IPS DF 4.7 (cell line): ENCODE data around the gene NR2E1.

Experiments
- DNase-seq: peaks from one replicate; pipeline ENCODE4 v3.0.0-alpha.2; 2013; ENCODE audit warnings: low spot score; ENCODE audit errors: extremely low read depth

Gene NR2E1

GRCh38 chr6:108165714-108166663 is at the start of gene NR2E1:
TSS of gene NR2E1 (plus strand) at chr6:108166022. CDS start at chr6:108166766, 744 bp downstream.
- no peak for DNase-seq

- DNase-seq, result no peak
Measured at GRCh38 chr6:108116546-108117426, 49.0 kb upstream of the NR2E1 start.

GRCh38 chr6:108117427-108118358 is 48.1 kb upstream of the NR2E1 start:
- no peak for DNase-seq

- DNase-seq, result no peak
Measured at GRCh38 chr6:108118359-108118724, 47.5 kb upstream of the NR2E1 start.

GRCh38 chr6:108118810-108119768 is 46.7 kb upstream of the NR2E1 start:
- no peak for DNase-seq

- no peak for DNase-seq
Measured at GRCh38 chr6:108119769-108120141, 46.1 kb upstream of the NR2E1 start.

GRCh38 chr6:108120311-108120710 is 45.5 kb upstream of the NR2E1 start:
- no peak for DNase-seq

- DNase-seq, result no peak
Measured at GRCh38 chr6:108121612-108122011, 44.2 kb upstream of the NR2E1 start.

- no peak for DNase-seq
Measured at GRCh38 chr6:108123481-108123929, 42.3 kb upstream of the NR2E1 start.

- no peak for DNase-seq
Measured at GRCh38 chr6:108123946-108124345, 41.9 kb upstream of the NR2E1 start.

GRCh38 chr6:108127056-108127455 is 38.8 kb upstream of the NR2E1 start:
- DNase-seq, result no peak

- no peak for DNase-seq
Measured at GRCh38 chr6:108127826-108128225, 38.0 kb upstream of the NR2E1 start.

GRCh38 chr6:108130262-108130661 is 35.6 kb upstream of the NR2E1 start:
- DNase-seq, result no peak

GRCh38 chr6:108132863-108133262 is 33.0 kb upstream of the NR2E1 start:
- no peak for DNase-seq

GRCh38 chr6:108133594-108134179 is 32.1 kb upstream of the NR2E1 start:
- no peak for DNase-seq

GRCh38 chr6:108134213-108134970 is 31.4 kb upstream of the NR2E1 start:
- no peak for DNase-seq

GRCh38 chr6:108142240-108142639 is 23.6 kb upstream of the NR2E1 start:
- no peak for DNase-seq

GRCh38 chr6:108145639-108146038 is 20.2 kb upstream of the NR2E1 start:
- DNase-seq, result no peak

- no peak for DNase-seq
Measured at GRCh38 chr6:108152446-108152845, 13.4 kb upstream of the NR2E1 start.
